Mammary epithelial cell (primary cell): ENCODE data around the gene PHF2.

Experiments
- CTCF ChIP-seq, 2 donors: IDR thresholded peaks in 1 of 2; conservative IDR thresholded peaks in 1 of 2; 2 replicates each; pipeline ENCODE4 v1.5.1; 2011 to 2012; ENCODE audit warnings: inconsistent platforms in 2 of 2, low read length in 2 of 2, mild to moderate bottlenecking in 2 of 2, control low read depth in 1 of 2, low read depth in 1 of 2; ENCODE audit not compliant: insufficient read depth in 1 of 2; ENCODE audit errors: extremely low read depth in 1 of 2
- EZH2 ChIP-seq: IDR thresholded peaks from 2 replicates; pipeline ENCODE4 v1.6.1; 2012; ENCODE audit warnings: low read length, inconsistent platforms, borderline replicate concordance

GRCh38 chr9:93665128-93665636 is 88.8 kb downstream of the PHF2 start:
- TF ChIP-seq CTCF (conservative IDR thresholded peaks at IDR 0.05 in 1 of 2, IDR thresholded peaks at IDR 0.05 in 1 of 2; ENCODE audit: extremely low read depth in 1 of 2, insufficient read depth in 1 of 2, low read depth in 1 of 2, low read length in 2 of 2), result no peak
- no peak for TF ChIP-seq EZH2
